Kidney epithelial cell (primary cell): ENCODE measurements around the gene TNPO2. TPM values are rescaled to one million over a fixed set of nuclear protein-coding genes. Genes with fewer than 3 reads are reported as not detected.
A peak's percentile ranks its signal among the peaks of the same experiment; 100 is the strongest.

Experiments used
- DNase-seq: peaks from one replicate; pipeline ENCODE4 v3.0.0-alpha.2; 2010; ENCODE audit warnings: low read depth
- H3K27me3 ChIP-seq: 2 replicates; pipeline ENCODE4 v1.6.0; 2011; ENCODE audit warnings: low read length; ENCODE audit not compliant: control insufficient read depth, insufficient read depth
- H3K36me3 ChIP-seq: 2 replicates; pipeline ENCODE4 v1.5.1; 2011; ENCODE audit warnings: low read length; ENCODE audit not compliant: control insufficient read depth, insufficient read depth
- H3K4me3 ChIP-seq: 2 replicates; pipeline ENCODE4 v1.5.1; 2011; ENCODE audit warnings: low read depth, mild to moderate bottlenecking, control low read depth, low read length
- total RNA-seq: library from RNA; depleted of rRNA; stranded (reverse); fragments of >200 nt; gene quantifications from 2 replicates; pipeline ENCODE4 v1.2.3, GENCODE V29; 2015
- TF ChIP-seq, protein P1 (sequence below): IDR thresholded peaks from 2 replicates; pipeline ENCODE4 v1.5.1; 2011; ENCODE audit warnings: mild to moderate bottlenecking, moderate library complexity, low read length, control low read depth, inconsistent platforms; ENCODE audit not compliant: insufficient read depth, poor library complexity, severe bottlenecking

TNPO2 gene
- total RNA-seq, 1 donor from 2014 or later, result 27.1 TPM

DNA sequence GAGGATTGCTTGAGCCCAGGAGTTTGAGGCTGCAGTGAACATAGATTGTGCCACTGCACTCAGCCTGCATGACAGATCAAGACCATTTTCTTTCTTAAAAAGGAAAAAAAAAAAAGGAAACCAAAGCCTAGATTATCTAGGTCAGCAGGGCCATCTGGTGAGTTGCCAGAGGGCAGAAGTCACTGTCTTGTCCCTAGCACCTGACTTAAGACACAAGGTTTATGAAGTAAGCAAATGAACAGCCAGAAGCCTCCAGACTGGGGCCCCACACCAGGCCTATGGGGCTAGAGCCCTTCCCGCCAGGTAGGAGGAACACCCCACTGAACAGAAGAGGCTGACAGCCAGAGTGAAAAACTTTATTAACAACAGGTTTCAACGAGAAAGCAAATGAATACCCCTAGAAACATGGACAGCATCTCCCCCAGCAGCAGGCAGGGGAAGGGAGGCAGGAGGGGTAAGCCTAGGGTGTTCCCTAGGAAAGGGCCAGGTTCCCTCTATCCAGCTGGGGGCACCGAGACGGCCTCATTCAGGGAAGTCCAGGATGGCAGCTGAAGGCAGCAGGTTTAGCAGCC lies 55.9 kb downstream of the TNPO2 start:
- peaks cover 4% of the 10 kb centered on the region for H3K36me3 ChIP-seq
- DNase-seq, result no peak
- H3K4me3 ChIP-seq, result no peak overlapping the region
- TF ChIP-seq, protein P1, sequence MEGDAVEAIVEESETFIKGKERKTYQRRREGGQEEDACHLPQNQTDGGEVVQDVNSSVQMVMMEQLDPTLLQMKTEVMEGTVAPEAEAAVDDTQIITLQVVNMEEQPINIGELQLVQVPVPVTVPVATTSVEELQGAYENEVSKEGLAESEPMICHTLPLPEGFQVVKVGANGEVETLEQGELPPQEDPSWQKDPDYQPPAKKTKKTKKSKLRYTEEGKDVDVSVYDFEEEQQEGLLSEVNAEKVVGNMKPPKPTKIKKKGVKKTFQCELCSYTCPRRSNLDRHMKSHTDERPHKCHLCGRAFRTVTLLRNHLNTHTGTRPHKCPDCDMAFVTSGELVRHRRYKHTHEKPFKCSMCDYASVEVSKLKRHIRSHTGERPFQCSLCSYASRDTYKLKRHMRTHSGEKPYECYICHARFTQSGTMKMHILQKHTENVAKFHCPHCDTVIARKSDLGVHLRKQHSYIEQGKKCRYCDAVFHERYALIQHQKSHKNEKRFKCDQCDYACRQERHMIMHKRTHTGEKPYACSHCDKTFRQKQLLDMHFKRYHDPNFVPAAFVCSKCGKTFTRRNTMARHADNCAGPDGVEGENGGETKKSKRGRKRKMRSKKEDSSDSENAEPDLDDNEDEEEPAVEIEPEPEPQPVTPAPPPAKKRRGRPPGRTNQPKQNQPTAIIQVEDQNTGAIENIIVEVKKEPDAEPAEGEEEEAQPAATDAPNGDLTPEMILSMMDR, result no peak
- no peaks in the 10 kb centered on the region for H3K27me3 ChIP-seq

DNA sequence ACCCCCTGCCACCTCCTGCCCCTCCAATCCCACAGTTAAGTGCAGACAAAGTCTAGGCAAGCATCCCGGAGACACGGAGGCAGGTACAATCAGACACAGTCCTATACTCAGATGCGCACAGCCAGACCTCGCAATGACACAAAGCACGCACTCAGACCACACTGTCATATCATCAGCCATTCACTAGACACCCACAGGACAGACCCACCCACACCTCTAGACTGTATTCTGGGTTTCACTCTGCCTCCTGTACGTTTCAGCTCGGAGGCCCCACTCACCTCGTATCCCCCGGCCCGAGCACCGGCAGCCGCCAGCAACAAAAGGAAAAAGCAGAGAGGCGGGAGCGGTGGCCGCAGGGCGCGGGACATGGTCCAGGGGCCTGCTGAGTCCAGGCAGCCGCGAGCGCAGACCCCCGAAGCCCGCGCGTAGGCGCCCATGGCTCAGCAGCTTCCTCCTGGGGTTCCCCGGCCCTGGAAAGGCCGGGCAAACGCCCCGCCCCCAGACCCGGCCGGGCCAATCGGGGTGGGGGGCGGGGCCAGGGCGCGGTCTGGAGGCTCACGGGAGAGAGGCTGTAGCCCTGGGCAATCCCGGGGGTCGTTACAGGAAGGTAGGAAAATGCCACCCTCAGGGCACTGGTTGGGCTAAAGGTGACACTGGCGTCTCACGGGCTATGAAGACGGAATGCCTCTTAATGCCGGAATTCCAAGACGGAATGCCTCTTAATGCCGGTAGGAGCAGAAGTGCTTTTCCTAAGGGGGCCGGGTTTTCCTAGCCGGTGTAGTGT lies 57.3 kb downstream of the TNPO2 start, which contains the start of the genes MAN2B1 and WDR83:
Gene MAN2B1, minus strand, starts transcription at position 478 of the 784 bp plus-strand sequence. Its CDS starts 41 bp downstream, at position 437.
Gene WDR83, plus strand, starts transcription at position 543 of the 784 bp plus-strand sequence. CDS start 2,984 bp downstream, outside the sequence.
- H3K36me3 ChIP-seq, result peaks cover 4% of the 10 kb centered on the region
- DNase-seq, result no peak
- H3K27me3 ChIP-seq, result no peaks in the 10 kb centered on the region
- H3K4me3 ChIP-seq, result peak within 1 kb of the TSS; percentile 82
- TF ChIP-seq, protein P1, result no peak

DNA sequence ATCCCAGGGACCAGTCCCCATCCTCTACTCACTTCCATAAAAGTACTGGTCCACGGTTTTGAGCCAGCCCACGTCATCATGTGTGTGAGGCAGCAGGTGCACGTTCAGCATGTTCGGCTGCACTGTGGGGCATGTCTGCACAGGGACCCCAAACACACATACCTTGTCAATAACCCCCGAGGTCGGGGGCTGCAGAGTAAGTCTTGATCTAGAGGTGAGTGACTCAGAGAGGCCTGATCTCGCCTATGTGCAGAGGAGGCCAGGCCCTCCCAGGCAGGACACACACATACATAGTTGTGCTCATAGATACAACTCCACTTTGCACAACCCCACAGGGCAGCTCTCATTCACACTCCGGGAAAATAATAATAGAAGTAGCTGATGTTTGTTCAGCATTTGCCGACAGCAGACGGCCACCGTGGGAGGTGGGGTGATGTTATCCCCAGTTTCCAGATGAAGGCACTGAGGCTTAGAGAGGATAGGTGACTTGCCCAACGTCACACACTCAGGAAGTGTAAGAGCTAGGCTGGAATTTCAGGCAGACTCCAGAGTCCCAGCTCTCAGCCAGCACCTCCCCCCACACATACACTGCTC lies 58.0 kb downstream of the TNPO2 start:
- H3K4me3 ChIP-seq, result peak overlapping the region; percentile 82
- DNase-seq, result no peak
- H3K36me3 ChIP-seq, result peaks cover 4% of the 10 kb centered on the region
- TF ChIP-seq, protein P1, result no peak
- H3K27me3 ChIP-seq, result no peaks in the 10 kb centered on the region

DNA sequence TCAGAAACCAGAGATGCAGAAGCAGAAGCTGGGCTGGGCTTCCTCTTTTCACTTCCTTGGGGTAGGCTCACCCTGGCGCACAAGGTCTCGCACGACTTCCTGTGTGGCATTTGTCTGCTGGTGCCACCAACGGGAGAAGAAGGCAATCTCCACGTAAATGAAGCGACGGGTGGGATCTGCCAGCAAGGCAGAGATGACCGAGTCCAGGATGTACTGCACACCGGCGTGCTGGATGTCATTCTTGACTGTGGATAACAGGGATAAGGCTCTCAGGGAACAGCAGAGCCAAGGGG lies 58.5 kb downstream of the TNPO2 start:
- DNase-seq, result no peak
- peaks cover 4% of the 10 kb centered on the region for H3K36me3 ChIP-seq

DNA sequence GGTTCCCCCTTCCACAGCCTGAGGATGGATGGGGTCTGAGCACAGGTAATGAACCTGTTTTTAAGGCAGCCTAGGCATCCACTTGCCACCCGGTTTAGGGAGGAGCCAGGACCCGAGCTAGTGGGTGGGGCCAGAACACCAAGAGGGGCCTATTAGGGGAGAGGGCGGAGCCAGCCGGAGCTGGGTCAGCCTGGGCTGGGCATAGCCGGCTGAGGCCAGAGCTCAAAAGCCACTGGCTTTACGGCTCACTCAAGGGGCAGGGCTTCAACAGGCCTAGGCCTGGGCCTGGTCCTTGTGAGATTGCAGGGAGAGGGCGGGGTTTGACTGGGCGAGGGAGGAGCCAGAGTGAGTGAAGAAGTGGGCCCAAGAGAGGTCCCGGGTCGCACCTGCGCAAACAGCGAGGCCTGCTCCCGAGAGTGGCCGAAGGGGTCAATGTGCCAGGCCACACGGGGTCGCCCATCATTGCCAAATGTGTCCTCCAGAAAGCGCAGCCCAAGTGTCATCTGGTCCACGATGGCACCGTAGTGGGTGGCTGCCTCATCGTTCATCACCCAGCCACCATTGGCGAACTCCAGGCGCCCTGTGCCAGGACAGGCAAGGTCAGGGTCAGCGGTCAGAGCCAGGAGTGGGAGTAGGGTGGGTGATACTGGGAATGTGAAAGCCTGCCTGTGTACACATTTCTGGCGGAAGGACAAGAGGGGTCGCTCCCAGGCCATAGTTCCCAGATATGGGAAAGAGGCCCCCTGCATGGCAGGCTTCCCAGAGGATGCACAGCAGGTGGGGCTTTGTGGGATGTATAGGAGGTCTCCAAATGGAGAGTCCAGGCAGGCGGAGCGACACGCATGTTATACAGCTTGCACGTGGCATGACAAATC lies 59.1 kb downstream of the TNPO2 start:
- no peaks in the 10 kb centered on the region for H3K27me3 ChIP-seq
- DNase-seq, result no peak
- H3K4me3 ChIP-seq, result no peak overlapping the region
- TF ChIP-seq, protein P1, result no peak
- peaks cover 4% of the 10 kb centered on the region for H3K36me3 ChIP-seq

More for the DNA sequence above, 58.5 kb downstream of the TNPO2 start:
- TF ChIP-seq, protein P1, result no peak
- H3K27me3 ChIP-seq, result no peaks in the 10 kb centered on the region
- no peak overlapping the region for H3K4me3 ChIP-seq
